GM12891 (cell line): Measurements from ENCODE around the gene HSPA1B.
"Not testable (repeated sequence)": the region's sequence is repeated elsewhere in the genome, so short reads cannot be mapped to it uniquely, and the experiment has no call there.

Experiments
- DNase-seq: peaks from one replicate; pipeline ENCODE4 v3.0.0; 2011; ENCODE audit warnings: low spot score; ENCODE audit not compliant: insufficient read length
- FAIRE-seq: peaks from 2 replicates; lab custom pipeline; 2011; peaks lifted over from hg19 to GRCh38; lab: Jason Lieb, UNC
- PAX5 ChIP-seq: IDR thresholded peaks from 2 replicates; pipeline ENCODE4 v1.6.1; 2011; ENCODE audit warnings: low read length, moderate library complexity, mild to moderate bottlenecking; ENCODE audit not compliant: insufficient read depth, severe bottlenecking
- POLR2A ChIP-seq: IDR thresholded peaks from 2 replicates; pipeline ENCODE4 v1.6.1; 2011; ENCODE audit warnings: low read depth, low read length, control low read depth
- POLR2AphosphoS5 ChIP-seq: IDR thresholded peaks from 2 replicates; pipeline ENCODE4 v1.6.1; 2011; ENCODE audit warnings: low read depth, low read length, control low read depth
- POU2F2 ChIP-seq: IDR thresholded peaks from 2 replicates; pipeline ENCODE4 v1.6.1; 2011; ENCODE audit warnings: low read depth, mild to moderate bottlenecking, control low read depth, low read length, moderate library complexity
- SPI1 ChIP-seq: IDR thresholded peaks from 2 replicates; pipeline ENCODE4 v1.6.1; 2011; ENCODE audit warnings: low read depth, low read length, control low read depth
- TAF1 ChIP-seq: IDR thresholded peaks from 2 replicates; pipeline ENCODE4 v1.6.1; 2011; ENCODE audit warnings: low read depth, low read length, control low read depth

HSPA1B gene

GRCh38 chr6:31859923-31860322 lies 32.4 kb downstream of the HSPA1B start:
- FAIRE-seq: no peak
- DNase-seq: no peak
- TF ChIP-seq SPI1 (no peak), TAF1 (no peak), PAX5 (no peak), POLR2A (no peak), POU2F2 (0 out of 2 replicates have a peak, but pooled peaks have one; percentile 23), POLR2AphosphoS5 (no peak)

- TF ChIP-seq POLR2A (no peak), SPI1 (no peak), TAF1 (no peak), POU2F2 (no peak), PAX5 (no peak), POLR2AphosphoS5 (no peak)
- DNase-seq: no peak
- FAIRE-seq: no peak
Observed at GRCh38 chr6:31860349-31860748, 32.8 kb downstream of the HSPA1B start.

GRCh38 chr6:31861150-31861549 lies 33.6 kb downstream of the HSPA1B start:
- FAIRE-seq: no peak
- no peak for TF ChIP-seq POU2F2
- DNase-seq: no peak

- FAIRE-seq (no peak), DNase-seq (no peak)
- TF ChIP-seq PAX5 (no peak), POLR2A (no peak), SPI1 (no peak), TAF1 (no peak), POU2F2 (no peak), POLR2AphosphoS5 (no peak)
Observed at GRCh38 chr6:31861919-31862343, 34.4 kb downstream of the HSPA1B start.

GRCh38 chr6:31862344-31863235 lies 35.1 kb downstream of the HSPA1B start, which contains the start of gene NEU1:
Gene NEU1, minus strand, starts transcription at chr6:31862821. Its CDS starts 45 bp downstream, at chr6:31862776.
- FAIRE-seq (peak; percentile 96), DNase-seq (peak; percentile 98)
- TF ChIP-seq POU2F2 (peak; percentile 86), TAF1 (peak; percentile 94), POLR2AphosphoS5 (peak; percentile 98), PAX5 (no peak), SPI1 (no peak), POLR2A (peak; percentile 98)

GRCh38 chr6:31864123-31864562 lies 36.6 kb downstream of the HSPA1B start:
- FAIRE-seq, DNase-seq: not testable (repeated sequence)

GRCh38 chr6:31864818-31865204 lies 37.3 kb downstream of the HSPA1B start:
- FAIRE-seq (no peak), DNase-seq (no peak)
- TF ChIP-seq POLR2AphosphoS5: no peak
- TF ChIP-seq SPI1: no peak
- TF ChIP-seq POLR2A: no peak
- TF ChIP-seq TAF1: no peak
- TF ChIP-seq POU2F2: no peak
- TF ChIP-seq PAX5: no peak

- TF ChIP-seq TAF1 (no peak), PAX5 (no peak), POU2F2 (no peak), POLR2AphosphoS5 (no peak), POLR2A (no peak), SPI1 (no peak)
- FAIRE-seq: no peak
- DNase-seq: no peak
Observed at GRCh38 chr6:31865205-31866118, 37.9 kb downstream of the HSPA1B start.

- not testable (repeated sequence) for FAIRE-seq, DNase-seq
Observed at GRCh38 chr6:31868658-31868971, 41.1 kb downstream of the HSPA1B start.

GRCh38 chr6:31869343-31869742 lies 41.8 kb downstream of the HSPA1B start:
- DNase-seq (no peak), FAIRE-seq (no peak)
- TF ChIP-seq POLR2AphosphoS5 (no peak), SPI1 (no peak), POU2F2 (no peak), TAF1 (no peak)
